Stimulated activated CD4-positive, alpha-beta T cell treated with anti-CD3 and anti-CD28 coated beads, Interleukin-1b, Interleukin-23, amount 100 ng/mL, for 4 hours (primary cell): ENCODE results near the gene ATG9B.
"Not testable (repeated sequence)": the region's sequence is repeated elsewhere in the genome, so short reads cannot be mapped to it uniquely, and the experiment has no call there.

Source experiments
- DNase-seq, 2 donors: peaks; one replicate each; pipeline ENCODE4 v3.0.0-alpha.2; 2020; ENCODE audit warnings: low read depth in 2 of 2

Gene ATG9B

GRCh38 chr7:151058781-151059366, 34.6 kb upstream of the ATG9B start:
- DNase-seq, result no peak

GRCh38 chr7:151057989-151058780, 33.9 kb upstream of the ATG9B start:
- DNase-seq, result peak; percentile 89 to 94

- no peak for DNase-seq
Observed at GRCh38 chr7:151057506-151057988, 33.3 kb upstream of the ATG9B start, which contains the start of gene CDK5. CDK5 (minus strand) TSS chr7:151057897; CDS start chr7:151057848, 49 bp downstream.

GRCh38 chr7:151056666-151057505, 32.6 kb upstream of the ATG9B start:
- no peak for DNase-seq

- no peak for DNase-seq
Observed at GRCh38 chr7:151056283-151056665, 32.0 kb upstream of the ATG9B start.

- DNase-seq, result no peak
Observed at GRCh38 chr7:151053751-151054150, 29.5 kb upstream of the ATG9B start.

GRCh38 chr7:151053096-151053495, 28.8 kb upstream of the ATG9B start:
- no peak for DNase-seq

GRCh38 chr7:151051108-151051507, 26.8 kb upstream of the ATG9B start:
- peak in 1 of 2 donors; percentile 49 for DNase-seq

GRCh38 chr7:151048911-151049463, 24.7 kb upstream of the ATG9B start:
- DNase-seq, result no peak

- no peak for DNase-seq
Observed at GRCh38 chr7:151047976-151048815, 23.9 kb upstream of the ATG9B start, which contains the start of gene ASIC3. ASIC3 (plus strand) TSS chr7:151048531; CDS start chr7:151048886, 355 bp downstream.

- DNase-seq, result no peak
Observed at GRCh38 chr7:151046603-151047573, 22.6 kb upstream of the ATG9B start.

- no peak for DNase-seq
Observed at GRCh38 chr7:151045967-151046366, 21.7 kb upstream of the ATG9B start.

GRCh38 chr7:151045262-151045661, 21.0 kb upstream of the ATG9B start:
- no peak for DNase-seq

- DNase-seq, result no peak
Observed at GRCh38 chr7:151043959-151044358, 19.7 kb upstream of the ATG9B start.

- not testable (repeated sequence) for DNase-seq
Observed at GRCh38 chr7:151043449-151043848, 19.2 kb upstream of the ATG9B start.

- DNase-seq, result no peak
Observed at GRCh38 chr7:151040616-151041375, 16.5 kb upstream of the ATG9B start.

GRCh38 chr7:151039850-151040548, 15.7 kb upstream of the ATG9B start:
- no peak for DNase-seq
